Measurements from ENCODE around the gene ENPP6. TPM values are rescaled to one million over a fixed set of nuclear protein-coding genes. Genes with fewer than 3 reads are reported as not detected.

Gene ENPP6
- total RNA-seq, 6 experiments from 2014 or later = not detected

DNA sequence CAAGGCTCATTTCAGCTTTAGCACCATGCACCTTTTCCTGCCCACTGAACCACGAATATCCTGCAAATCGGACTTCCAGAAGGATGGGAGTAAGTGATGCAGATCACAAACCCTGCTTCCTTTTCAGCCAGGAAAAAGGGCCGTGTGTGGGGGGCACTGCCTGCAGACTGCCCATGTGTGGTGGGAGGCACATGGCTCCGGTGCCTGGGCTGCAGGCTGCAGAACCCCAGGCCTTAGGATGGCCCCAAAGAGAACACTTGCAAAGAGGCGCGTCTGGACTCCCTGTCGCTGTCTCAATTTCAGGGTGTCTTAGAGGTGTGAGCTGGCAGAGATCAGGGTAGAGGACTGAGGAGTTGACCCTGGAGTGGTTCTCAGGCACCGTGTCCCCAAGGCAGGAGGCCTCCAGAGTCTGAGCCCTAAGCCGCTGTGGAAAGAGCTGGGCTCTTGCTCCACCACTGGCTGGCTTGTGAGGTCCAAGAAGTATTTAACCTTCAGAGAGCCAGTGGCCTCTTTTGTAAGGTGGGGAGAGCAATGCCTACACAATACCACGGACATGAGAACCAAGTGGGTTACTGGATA lies 97.0 kb downstream of the ENPP6 start:
- no peak overlapping the region for H3K27ac Mint-ChIP-seq
- peaks cover 1% of the 10 kb centered on the region; the same call in 1 of the 2 replicates for H3K27me3 Mint-ChIP-seq (ENCODE audit: insufficient read depth)
- peaks cover 5% of the 10 kb centered on the region for H3K36me3 Mint-ChIP-seq (ENCODE audit: low read depth)
- no peak overlapping the region for H3K4me3 Mint-ChIP-seq
- no peaks in the 10 kb centered on the region for H3K4me1 Mint-ChIP-seq (ENCODE audit: low read depth)
- TF ChIP-seq, protein P1, sequence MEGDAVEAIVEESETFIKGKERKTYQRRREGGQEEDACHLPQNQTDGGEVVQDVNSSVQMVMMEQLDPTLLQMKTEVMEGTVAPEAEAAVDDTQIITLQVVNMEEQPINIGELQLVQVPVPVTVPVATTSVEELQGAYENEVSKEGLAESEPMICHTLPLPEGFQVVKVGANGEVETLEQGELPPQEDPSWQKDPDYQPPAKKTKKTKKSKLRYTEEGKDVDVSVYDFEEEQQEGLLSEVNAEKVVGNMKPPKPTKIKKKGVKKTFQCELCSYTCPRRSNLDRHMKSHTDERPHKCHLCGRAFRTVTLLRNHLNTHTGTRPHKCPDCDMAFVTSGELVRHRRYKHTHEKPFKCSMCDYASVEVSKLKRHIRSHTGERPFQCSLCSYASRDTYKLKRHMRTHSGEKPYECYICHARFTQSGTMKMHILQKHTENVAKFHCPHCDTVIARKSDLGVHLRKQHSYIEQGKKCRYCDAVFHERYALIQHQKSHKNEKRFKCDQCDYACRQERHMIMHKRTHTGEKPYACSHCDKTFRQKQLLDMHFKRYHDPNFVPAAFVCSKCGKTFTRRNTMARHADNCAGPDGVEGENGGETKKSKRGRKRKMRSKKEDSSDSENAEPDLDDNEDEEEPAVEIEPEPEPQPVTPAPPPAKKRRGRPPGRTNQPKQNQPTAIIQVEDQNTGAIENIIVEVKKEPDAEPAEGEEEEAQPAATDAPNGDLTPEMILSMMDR (IDR thresholded peaks at IDR 0.05) = no peak
- H3K9me3 Mint-ChIP-seq = peaks cover 27% of the 10 kb centered on the region
- DNase-seq = no peak

DNA sequence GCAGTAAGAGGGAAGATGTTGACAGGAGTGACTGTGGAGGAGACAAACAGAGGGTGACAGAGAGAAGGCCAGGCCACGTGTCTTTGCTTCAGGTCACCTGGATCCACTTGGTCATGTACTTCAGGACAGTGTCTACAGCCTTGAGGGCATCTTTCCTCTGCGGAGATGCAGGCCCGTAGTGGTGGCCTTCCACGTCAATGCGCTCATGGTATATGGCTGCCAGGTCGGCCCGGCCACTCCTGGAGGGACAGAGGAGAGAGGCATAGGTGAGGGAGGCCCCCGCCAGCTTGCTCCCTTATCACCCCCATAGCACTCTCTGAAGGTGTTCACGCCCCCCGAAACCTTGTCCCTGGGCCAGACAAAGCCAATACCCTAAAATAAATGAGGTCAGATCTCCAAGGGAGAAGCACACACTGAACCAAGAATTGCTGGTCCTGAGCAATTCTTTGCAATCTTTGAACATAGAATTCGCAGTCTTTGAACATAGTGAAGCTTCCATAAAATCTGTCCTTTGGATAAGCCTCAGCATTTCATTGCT lies 99.9 kb downstream of the ENPP6 start:
- Mint-ChIP-seq H3K27me3 (ENCODE audit: insufficient read depth) (peaks cover 1% of the 10 kb centered on the region; the same call in 1 of the 2 replicates), H3K27ac (no peak overlapping the region), H3K4me3 (no peak overlapping the region), H3K4me1 (ENCODE audit: low read depth) (no peaks in the 10 kb centered on the region), H3K9me3 (peaks cover 19% of the 10 kb centered on the region), H3K36me3 (ENCODE audit: low read depth) (peaks cover 5% of the 10 kb centered on the region)
- TF ChIP-seq, protein P1 (IDR thresholded peaks at IDR 0.05) = no peak
- no peak for DNase-seq

DNA sequence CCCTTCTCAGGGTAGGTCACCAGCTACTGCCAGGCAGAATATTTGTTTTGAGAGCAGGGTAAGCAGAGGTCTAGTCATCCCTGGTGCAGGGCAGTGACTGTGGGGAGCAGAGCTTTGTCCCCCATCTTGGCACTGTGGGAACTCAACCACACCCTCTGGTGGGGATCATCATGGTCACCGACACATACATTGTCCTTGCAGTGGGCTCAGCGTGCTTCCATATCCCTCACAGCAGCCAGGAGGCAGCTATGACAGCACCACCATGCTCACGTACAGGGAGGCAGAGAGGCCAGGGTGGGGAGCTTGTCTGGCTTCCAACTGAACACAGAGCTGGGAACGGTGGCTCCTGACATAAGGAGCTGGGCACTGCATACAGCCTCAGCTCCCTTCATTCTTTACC lies 102.3 kb downstream of the ENPP6 start:
- DNase-seq = no peak
- H3K27ac Mint-ChIP-seq = no peak overlapping the region
- peaks cover 1% of the 10 kb centered on the region; the same call in 1 of the 2 replicates for H3K27me3 Mint-ChIP-seq (ENCODE audit: insufficient read depth)
- no peak overlapping the region for H3K4me3 Mint-ChIP-seq
- H3K36me3 Mint-ChIP-seq (ENCODE audit: low read depth) = peaks cover 5% of the 10 kb centered on the region
- H3K9me3 Mint-ChIP-seq = peaks cover 22% of the 10 kb centered on the region
- no peaks in the 10 kb centered on the region for H3K4me1 Mint-ChIP-seq (ENCODE audit: low read depth)
- TF ChIP-seq, protein P1 (IDR thresholded peaks at IDR 0.05) = no peak

DNA sequence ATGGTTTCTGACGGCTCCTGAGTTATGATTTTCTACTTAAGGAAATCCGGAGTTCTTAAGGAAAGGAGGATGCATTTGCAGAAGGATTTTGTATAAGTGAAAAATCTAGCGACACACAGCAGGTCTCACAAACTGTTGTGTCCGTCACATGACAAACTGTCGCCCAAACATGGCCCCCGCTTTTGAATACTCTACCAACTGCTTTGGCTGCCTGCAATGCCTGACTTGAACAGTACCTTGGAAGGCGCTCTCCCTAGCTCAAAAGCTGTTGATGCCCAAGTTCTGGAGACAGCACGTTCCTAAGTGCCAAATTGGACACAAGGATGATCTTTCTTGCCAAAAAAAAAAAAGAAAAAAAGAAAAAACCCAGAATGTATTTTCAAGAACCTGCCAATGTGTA lies 103.2 kb downstream of the ENPP6 start:
- Mint-ChIP-seq H3K9me3 (peaks cover 24% of the 10 kb centered on the region), H3K27me3 (ENCODE audit: insufficient read depth) (peaks cover 1% of the 10 kb centered on the region; the same call in 1 of the 2 replicates), H3K4me1 (ENCODE audit: low read depth) (no peaks in the 10 kb centered on the region), H3K36me3 (ENCODE audit: low read depth) (peaks cover 5% of the 10 kb centered on the region), H3K27ac (no peak overlapping the region), H3K4me3 (no peak overlapping the region)
- TF ChIP-seq, protein P1 (IDR thresholded peaks at IDR 0.05) = no peak
- no peak for DNase-seq

DNA sequence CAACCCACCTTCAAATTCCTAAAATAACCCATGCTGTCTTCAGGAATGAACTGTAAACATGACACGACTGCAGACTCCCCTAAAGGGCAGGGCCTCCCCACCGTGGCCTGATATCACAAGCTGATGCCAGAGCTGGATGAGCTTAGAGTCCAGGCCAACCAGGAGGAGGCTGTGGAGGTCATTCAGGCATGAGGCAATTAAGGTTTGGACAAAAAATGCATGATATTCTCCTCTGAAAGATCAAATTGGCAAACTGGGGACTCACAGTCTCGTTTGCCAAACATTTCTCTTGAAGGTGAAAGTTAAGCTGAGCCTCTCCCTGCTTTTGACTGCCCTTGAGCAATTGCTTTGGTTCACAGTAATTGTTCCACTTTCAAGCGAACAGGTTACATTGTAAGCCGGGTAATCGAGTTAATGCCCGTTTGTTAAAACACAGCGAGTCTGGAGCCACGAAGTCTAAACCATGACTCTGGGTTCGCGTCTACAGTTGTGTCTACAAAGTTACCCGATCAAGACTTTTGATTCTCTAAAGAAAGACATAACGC lies 105.6 kb downstream of the ENPP6 start:
- TF ChIP-seq, protein P1 (IDR thresholded peaks at IDR 0.05) = no peak
- Mint-ChIP-seq H3K4me3 (no peak overlapping the region), H3K9me3 (peaks cover 24% of the 10 kb centered on the region)

More for the DNA sequence above, 105.6 kb downstream of the ENPP6 start:
- Mint-ChIP-seq H3K36me3 (ENCODE audit: low read depth) (peaks cover 2% of the 10 kb centered on the region; the same call in 1 of the 2 replicates), H3K4me1 (ENCODE audit: low read depth) (no peaks in the 10 kb centered on the region), H3K27ac (no peak overlapping the region), H3K27me3 (ENCODE audit: insufficient read depth) (no peaks in the 10 kb centered on the region; the same call in 1 of the 2 replicates)
- DNase-seq = no peak
